ENCODE results near the gene GTF3C6. TPM values are rescaled to one million over a fixed set of nuclear protein-coding genes. Genes with fewer than 3 reads are reported as not detected.

GTF3C6 gene
- 10 to 100 TPM; 62.7 to 67.6 TPM for polyA plus RNA-seq

GRCh38 chr6:110958329-110959192 lies at the start of gene GTF3C6:
Gene GTF3C6, plus strand, starts transcription at chr6:110958706. Its CDS starts 64 bp downstream, at chr6:110958770.
- 0 to 1% methylated on average over 69 to 70 of the region's 70 CpGs for WGBS, 2 donors
- no peaks in the 10 kb centered on the region for H3K27me3 ChIP-seq (ENCODE audit: control insufficient read depth in 1 of 2, insufficient read depth in 2 of 2, low read length in 2 of 2)
- H3K27ac ChIP-seq (ENCODE audit: low read depth in 2 of 2, low read length in 1 of 2): peak within 1 kb of the TSS; percentile 87 to 88
- H3K9me3 ChIP-seq (ENCODE audit: control insufficient read depth in 2 of 2, insufficient read depth in 1 of 2, low read depth in 1 of 2, low read length in 1 of 2): no peaks in the 10 kb centered on the region
- peak within 1 kb of the TSS; percentile 73 to 88 for H3K4me3 ChIP-seq (ENCODE audit: low read depth in 1 of 2, low read length in 2 of 2)
- peaks cover 3% of the 10 kb centered on the region in 2 donors for H3K36me3 ChIP-seq (ENCODE audit: control insufficient read depth in 2 of 2, insufficient read depth in 2 of 2, low read length in 1 of 2)
- no peaks in the 10 kb centered on the region for H3K4me1 ChIP-seq (ENCODE audit: control insufficient read depth in 2 of 2, insufficient read depth in 2 of 2, low read length in 1 of 2)

DNA sequence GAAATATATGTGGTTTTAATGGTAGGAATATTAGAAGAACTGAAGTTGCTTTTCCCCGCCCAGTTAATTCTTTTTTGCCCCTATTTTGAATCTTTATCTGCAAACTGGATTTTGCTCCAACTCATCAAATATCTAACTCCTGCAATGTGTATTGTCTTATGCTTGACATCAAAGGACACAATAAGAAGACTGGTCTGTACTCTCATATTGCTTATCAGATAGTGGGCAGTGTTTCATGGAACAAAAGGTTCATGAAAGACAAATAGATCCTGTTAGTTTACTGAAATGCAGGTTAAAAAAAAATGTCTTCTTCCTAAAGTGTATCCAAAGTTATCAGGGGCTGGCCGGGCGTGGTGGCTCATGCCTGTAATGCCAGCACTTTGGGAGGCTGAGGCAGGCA lies 27.7 kb upstream of the GTF3C6 start:
- no peaks in the 10 kb centered on the region for H3K27me3 ChIP-seq (ENCODE audit: control insufficient read depth in 1 of 2, insufficient read depth in 2 of 2, low read length in 2 of 2)
- 90 to 96% methylated on average over 3 of the region's 3 CpGs for WGBS, 2 donors

GRCh38 chr6:110933912-110934311 lies 24.6 kb upstream of the GTF3C6 start:
- 57 to 71% methylated on average over 2 of the region's 2 CpGs for WGBS, 2 donors
- H3K9me3 ChIP-seq (ENCODE audit: control insufficient read depth in 2 of 2, insufficient read depth in 1 of 2, low read depth in 1 of 2, low read length in 1 of 2): no peaks in the 10 kb centered on the region
- no peaks in the 10 kb centered on the region for H3K36me3 ChIP-seq (ENCODE audit: control insufficient read depth in 2 of 2, insufficient read depth in 2 of 2, low read length in 1 of 2)
- H3K27ac ChIP-seq (ENCODE audit: low read depth in 2 of 2, low read length in 1 of 2): no peak overlapping the region
- no peaks in the 10 kb centered on the region for H3K27me3 ChIP-seq (ENCODE audit: control insufficient read depth in 1 of 2, insufficient read depth in 2 of 2, low read length in 2 of 2)
- H3K4me1 ChIP-seq (ENCODE audit: control insufficient read depth in 2 of 2, insufficient read depth in 2 of 2, low read length in 1 of 2): no peaks in the 10 kb centered on the region
- H3K4me3 ChIP-seq (ENCODE audit: low read depth in 1 of 2, low read length in 2 of 2): no peak overlapping the region

More for the DNA sequence above, 27.7 kb upstream of the GTF3C6 start:
- no peak overlapping the region for H3K4me3 ChIP-seq (ENCODE audit: low read depth in 1 of 2, low read length in 2 of 2)
- H3K27ac ChIP-seq (ENCODE audit: low read depth in 2 of 2, low read length in 1 of 2): no peak overlapping the region
- H3K4me1 ChIP-seq (ENCODE audit: control insufficient read depth in 2 of 2, insufficient read depth in 2 of 2, low read length in 1 of 2): no peaks in the 10 kb centered on the region
- no peaks in the 10 kb centered on the region for H3K9me3 ChIP-seq (ENCODE audit: control insufficient read depth in 2 of 2, insufficient read depth in 1 of 2, low read depth in 1 of 2, low read length in 1 of 2)
- no peaks in the 10 kb centered on the region for H3K36me3 ChIP-seq (ENCODE audit: control insufficient read depth in 2 of 2, insufficient read depth in 2 of 2, low read length in 1 of 2)

DNA sequence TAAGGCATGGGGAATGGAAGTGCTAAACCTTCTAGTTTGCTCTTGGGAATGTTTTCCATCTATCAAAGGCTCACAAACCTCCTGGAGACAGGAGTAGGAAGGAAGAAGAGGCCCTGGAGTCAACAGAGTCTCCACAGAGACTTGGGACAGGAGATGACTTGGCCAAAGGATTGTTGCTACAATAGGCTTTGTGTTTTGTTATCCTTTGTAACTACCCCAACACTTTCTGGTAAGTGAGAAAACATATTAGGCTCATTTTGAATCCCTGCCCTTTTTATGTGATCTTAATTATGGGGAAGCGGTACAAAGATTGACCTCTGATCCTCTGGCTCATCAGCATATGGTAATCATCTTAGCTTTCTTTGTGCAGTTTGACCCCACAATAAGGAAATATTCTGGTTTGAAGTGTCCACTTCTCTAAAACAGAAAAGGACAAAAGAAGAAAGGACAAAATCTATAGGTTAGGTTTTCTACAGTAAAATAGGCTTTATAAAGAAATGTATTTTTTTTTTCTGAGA lies 24.1 kb upstream of the GTF3C6 start:
- Histone ChIP-seq H3K4me3 (ENCODE audit: low read depth in 1 of 2, low read length in 2 of 2) (no peak overlapping the region), H3K27ac (ENCODE audit: low read depth in 2 of 2, low read length in 1 of 2) (no peak overlapping the region), H3K4me1 (ENCODE audit: control insufficient read depth in 2 of 2, insufficient read depth in 2 of 2, low read length in 1 of 2) (no peaks in the 10 kb centered on the region), H3K36me3 (ENCODE audit: control insufficient read depth in 2 of 2, insufficient read depth in 2 of 2, low read length in 1 of 2) (no peaks in the 10 kb centered on the region), H3K27me3 (ENCODE audit: control insufficient read depth in 1 of 2, insufficient read depth in 2 of 2, low read length in 2 of 2) (no peaks in the 10 kb centered on the region), H3K9me3 (ENCODE audit: control insufficient read depth in 2 of 2, insufficient read depth in 1 of 2, low read depth in 1 of 2, low read length in 1 of 2) (no peaks in the 10 kb centered on the region)
- 86 to 92% methylated on average over 1 of the region's 1 CpG for WGBS, 2 donors

- no peaks in the 10 kb centered on the region for H3K27me3 ChIP-seq (ENCODE audit: control insufficient read depth in 1 of 2, insufficient read depth in 2 of 2, low read length in 2 of 2)
- WGBS, 2 donors: 88 to 89% methylated on average over 5 to 6 of the region's 6 CpGs
- H3K36me3 ChIP-seq (ENCODE audit: control insufficient read depth in 2 of 2, insufficient read depth in 2 of 2, low read length in 1 of 2): no peaks in the 10 kb centered on the region
- H3K4me3 ChIP-seq (ENCODE audit: low read depth in 1 of 2, low read length in 2 of 2): no peak overlapping the region
- H3K9me3 ChIP-seq (ENCODE audit: control insufficient read depth in 2 of 2, insufficient read depth in 1 of 2, low read depth in 1 of 2, low read length in 1 of 2): no peaks in the 10 kb centered on the region
- no peak overlapping the region for H3K27ac ChIP-seq (ENCODE audit: low read depth in 2 of 2, low read length in 1 of 2)
- no peaks in the 10 kb centered on the region for H3K4me1 ChIP-seq (ENCODE audit: control insufficient read depth in 2 of 2, insufficient read depth in 2 of 2, low read length in 1 of 2)
Observed at GRCh38 chr6:110935171-110935570, 23.3 kb upstream of the GTF3C6 start.

DNA sequence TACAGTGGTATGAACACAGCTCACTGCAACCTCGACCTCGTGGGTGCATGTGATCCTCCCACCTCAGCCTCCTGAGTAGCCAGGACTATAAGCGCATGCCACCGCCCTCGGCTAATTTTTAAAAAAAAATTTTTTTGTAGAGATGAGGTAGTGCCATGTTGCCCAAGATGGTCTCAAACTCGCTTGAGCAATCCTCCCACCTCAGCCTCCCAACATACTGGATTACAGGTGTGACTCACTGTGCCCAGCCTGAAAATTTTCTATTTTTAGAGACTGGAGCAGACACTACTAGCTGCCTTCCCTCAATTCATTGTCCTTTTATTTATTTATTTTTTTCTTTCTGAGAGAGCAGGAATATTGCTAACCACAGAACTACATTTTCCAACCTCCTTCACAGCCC lies 20.3 kb upstream of the GTF3C6 start:
- Histone ChIP-seq H3K4me1 (ENCODE audit: control insufficient read depth in 2 of 2, insufficient read depth in 2 of 2, low read length in 1 of 2) (no peaks in the 10 kb centered on the region), H3K9me3 (ENCODE audit: control insufficient read depth in 2 of 2, insufficient read depth in 1 of 2, low read depth in 1 of 2, low read length in 1 of 2) (no peaks in the 10 kb centered on the region)
- WGBS, 2 donors: 96 to 98% methylated on average over 6 of the region's 6 CpGs

DNA sequence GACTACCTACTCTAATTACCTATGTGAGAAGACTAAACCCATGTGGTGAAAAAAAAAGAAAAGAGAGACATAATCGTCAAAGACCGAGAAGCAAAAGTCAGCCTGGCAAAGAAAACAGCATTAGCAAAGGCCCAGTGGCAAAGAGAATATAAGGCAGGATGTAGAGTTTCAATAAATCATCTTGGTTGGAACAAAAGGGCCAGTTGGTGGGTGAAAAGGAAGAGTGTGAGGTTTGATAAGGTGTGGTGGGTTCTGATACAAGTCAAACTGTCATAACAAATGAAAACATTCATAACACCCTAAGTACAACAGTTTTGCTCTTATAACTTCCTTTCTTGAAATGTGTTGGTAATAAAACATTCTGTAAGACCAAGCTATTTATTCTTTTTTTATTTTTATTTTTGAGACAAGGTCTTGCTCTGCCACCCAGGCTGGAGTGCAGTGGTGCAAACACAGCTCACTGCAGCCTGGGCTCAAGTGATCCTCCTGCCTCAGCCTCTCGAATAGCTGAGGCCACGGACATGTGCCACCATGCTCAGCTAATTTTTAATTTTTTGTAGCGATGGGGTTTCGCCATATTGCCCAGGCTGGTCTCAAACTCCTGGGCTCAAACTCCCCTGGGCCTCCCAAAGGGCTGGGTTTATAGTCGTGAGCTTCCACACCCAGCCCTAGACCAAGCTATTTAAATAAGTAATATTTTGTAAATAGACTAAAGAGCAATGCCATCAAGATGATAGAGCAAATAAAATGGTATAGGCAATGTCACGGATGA lies 18.9 kb upstream of the GTF3C6 start:
- H3K9me3 ChIP-seq (ENCODE audit: control insufficient read depth in 2 of 2, insufficient read depth in 1 of 2, low read depth in 1 of 2, low read length in 1 of 2): no peaks in the 10 kb centered on the region
- 83 to 86% methylated on average over 8 of the region's 8 CpGs for WGBS, 2 donors
- H3K4me3 ChIP-seq (ENCODE audit: low read depth in 1 of 2, low read length in 2 of 2): no peak overlapping the region
- H3K36me3 ChIP-seq (ENCODE audit: control insufficient read depth in 2 of 2, insufficient read depth in 2 of 2, low read length in 1 of 2): no peaks in the 10 kb centered on the region
- no peak overlapping the region for H3K27ac ChIP-seq (ENCODE audit: low read depth in 2 of 2, low read length in 1 of 2)
- no peaks in the 10 kb centered on the region for H3K4me1 ChIP-seq (ENCODE audit: control insufficient read depth in 2 of 2, insufficient read depth in 2 of 2, low read length in 1 of 2)
- H3K27me3 ChIP-seq (ENCODE audit: control insufficient read depth in 1 of 2, insufficient read depth in 2 of 2, low read length in 2 of 2): no peaks in the 10 kb centered on the region

More for the DNA sequence above, 20.3 kb upstream of the GTF3C6 start:
- H3K4me3 ChIP-seq (ENCODE audit: low read depth in 1 of 2, low read length in 2 of 2): no peak overlapping the region
- H3K27ac ChIP-seq (ENCODE audit: low read depth in 2 of 2, low read length in 1 of 2): no peak overlapping the region
- H3K27me3 ChIP-seq (ENCODE audit: control insufficient read depth in 1 of 2, insufficient read depth in 2 of 2, low read length in 2 of 2): no peaks in the 10 kb centered on the region
- no peaks in the 10 kb centered on the region for H3K36me3 ChIP-seq (ENCODE audit: control insufficient read depth in 2 of 2, insufficient read depth in 2 of 2, low read length in 1 of 2)

DNA sequence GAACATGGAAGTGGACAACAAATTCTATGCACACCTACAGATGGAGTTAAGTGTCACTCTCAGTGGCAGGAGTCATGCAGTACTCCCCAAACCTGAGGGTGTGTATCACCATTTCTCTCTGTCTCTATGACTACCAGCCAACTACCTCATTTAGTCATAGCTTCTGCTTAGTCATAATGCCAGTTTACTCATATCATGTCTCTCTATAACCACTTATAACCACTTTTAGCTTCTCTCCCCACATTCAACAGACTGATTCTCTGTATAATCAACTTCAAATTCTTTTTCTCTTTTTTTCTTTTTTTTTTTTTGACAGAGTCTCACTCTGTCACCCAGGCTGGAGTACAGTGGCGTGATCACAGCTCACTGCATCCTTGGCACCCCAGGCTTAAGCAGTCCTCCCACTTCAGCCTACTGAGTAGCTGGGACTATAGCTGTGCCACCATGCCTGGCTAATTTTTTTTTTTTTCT lies 13.8 kb upstream of the GTF3C6 start:
- H3K27ac ChIP-seq (ENCODE audit: low read depth in 2 of 2, low read length in 1 of 2): peak overlapping the region in 1 of 2 donors; percentile 54
- H3K4me3 ChIP-seq (ENCODE audit: low read depth in 1 of 2, low read length in 2 of 2): no peak overlapping the region
- WGBS, 2 donors: 73 to 79% methylated on average over 1 of the region's 1 CpG
- no peaks in the 10 kb centered on the region for H3K27me3 ChIP-seq (ENCODE audit: control insufficient read depth in 1 of 2, insufficient read depth in 2 of 2, low read length in 2 of 2)
- H3K36me3 ChIP-seq (ENCODE audit: control insufficient read depth in 2 of 2, insufficient read depth in 2 of 2, low read length in 1 of 2): no peaks in the 10 kb centered on the region
- no peaks in the 10 kb centered on the region for H3K9me3 ChIP-seq (ENCODE audit: control insufficient read depth in 2 of 2, insufficient read depth in 1 of 2, low read depth in 1 of 2, low read length in 1 of 2)
- no peaks in the 10 kb centered on the region for H3K4me1 ChIP-seq (ENCODE audit: control insufficient read depth in 2 of 2, insufficient read depth in 2 of 2, low read length in 1 of 2)

DNA sequence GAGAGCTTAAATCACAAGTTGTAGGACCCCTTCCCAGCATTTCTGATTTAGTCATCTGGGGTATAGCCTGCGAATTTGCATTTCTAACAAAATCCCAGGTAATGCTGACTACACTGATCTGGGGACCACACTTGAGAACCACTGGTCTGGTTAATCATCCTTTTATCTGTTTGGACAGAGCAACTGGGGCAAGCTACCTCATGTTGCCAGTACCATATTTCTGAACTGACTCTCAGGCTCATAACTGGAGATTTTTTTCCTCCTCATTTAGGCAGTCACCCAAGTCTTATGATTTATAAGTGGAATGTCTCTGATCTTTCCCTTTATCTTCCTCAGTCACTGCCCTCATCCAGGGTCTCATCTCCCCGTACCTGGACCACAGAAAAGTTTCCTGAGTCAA lies 12.0 kb upstream of the GTF3C6 start:
- Histone ChIP-seq H3K27me3 (ENCODE audit: control insufficient read depth in 1 of 2, insufficient read depth in 2 of 2, low read length in 2 of 2) (no peaks in the 10 kb centered on the region), H3K27ac (ENCODE audit: low read depth in 2 of 2, low read length in 1 of 2) (no peak overlapping the region), H3K36me3 (ENCODE audit: control insufficient read depth in 2 of 2, insufficient read depth in 2 of 2, low read length in 1 of 2) (no peaks in the 10 kb centered on the region), H3K4me1 (ENCODE audit: control insufficient read depth in 2 of 2, insufficient read depth in 2 of 2, low read length in 1 of 2) (no peaks in the 10 kb centered on the region), H3K4me3 (ENCODE audit: low read depth in 1 of 2, low read length in 2 of 2) (no peak overlapping the region), H3K9me3 (ENCODE audit: control insufficient read depth in 2 of 2, insufficient read depth in 1 of 2, low read depth in 1 of 2, low read length in 1 of 2) (no peaks in the 10 kb centered on the region)
- WGBS, 2 donors: 78% methylated on average over 2 of the region's 2 CpGs

Measured in esophagus (tissue), 2 donors.